ENCODE data around the gene TRPT1. TPM values are rescaled to one million over a fixed set of nuclear protein-coding genes. Genes with fewer than 3 reads are reported as not detected.
A peak's percentile ranks its signal among the peaks of the same experiment; 100 is the strongest.
"Not testable (repeated sequence)": the region's sequence is repeated elsewhere in the genome, so short reads cannot be mapped to it uniquely, and the experiment has no call there.

TRPT1 gene
- total RNA-seq, 4 donors from 2014 or later: 82.5 to 90.2 (median 87.4) TPM

DNA sequence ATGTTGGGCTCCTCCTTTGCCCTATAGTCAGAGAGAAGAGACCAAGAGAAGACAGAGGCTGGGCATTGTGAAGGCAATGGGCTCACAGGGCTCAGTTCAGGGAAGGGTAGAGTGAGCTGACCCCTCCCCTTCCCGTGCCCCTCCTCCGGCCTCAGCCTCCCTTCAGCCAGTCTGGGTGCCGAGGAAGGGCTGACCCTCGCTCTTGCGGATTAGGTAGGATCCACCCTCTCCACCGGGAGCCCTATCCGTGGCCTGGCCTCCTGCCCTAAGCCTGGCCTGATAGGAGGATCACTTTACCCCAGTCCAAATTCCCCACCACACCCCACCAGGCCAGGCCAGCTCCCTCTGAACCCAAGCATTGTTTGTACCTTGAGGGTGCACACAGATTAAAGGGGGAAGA lies 22.6 kb upstream of the TRPT1 start:
- DNase-seq: no peak
- no peak for TF ChIP-seq POLR2A (IDR thresholded peaks at IDR 0.05)
- TF ChIP-seq, protein P1, sequence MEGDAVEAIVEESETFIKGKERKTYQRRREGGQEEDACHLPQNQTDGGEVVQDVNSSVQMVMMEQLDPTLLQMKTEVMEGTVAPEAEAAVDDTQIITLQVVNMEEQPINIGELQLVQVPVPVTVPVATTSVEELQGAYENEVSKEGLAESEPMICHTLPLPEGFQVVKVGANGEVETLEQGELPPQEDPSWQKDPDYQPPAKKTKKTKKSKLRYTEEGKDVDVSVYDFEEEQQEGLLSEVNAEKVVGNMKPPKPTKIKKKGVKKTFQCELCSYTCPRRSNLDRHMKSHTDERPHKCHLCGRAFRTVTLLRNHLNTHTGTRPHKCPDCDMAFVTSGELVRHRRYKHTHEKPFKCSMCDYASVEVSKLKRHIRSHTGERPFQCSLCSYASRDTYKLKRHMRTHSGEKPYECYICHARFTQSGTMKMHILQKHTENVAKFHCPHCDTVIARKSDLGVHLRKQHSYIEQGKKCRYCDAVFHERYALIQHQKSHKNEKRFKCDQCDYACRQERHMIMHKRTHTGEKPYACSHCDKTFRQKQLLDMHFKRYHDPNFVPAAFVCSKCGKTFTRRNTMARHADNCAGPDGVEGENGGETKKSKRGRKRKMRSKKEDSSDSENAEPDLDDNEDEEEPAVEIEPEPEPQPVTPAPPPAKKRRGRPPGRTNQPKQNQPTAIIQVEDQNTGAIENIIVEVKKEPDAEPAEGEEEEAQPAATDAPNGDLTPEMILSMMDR (IDR thresholded peaks at IDR 0.05): no peak
- H3K9me3 ChIP-seq: no peaks in the 10 kb centered on the region
- peaks cover 0 to 64% (median 23%) of the 10 kb centered on the region in 4 donors for H3K4me1 ChIP-seq
- no peaks in the 10 kb centered on the region for H3K27me3 ChIP-seq
- no peak overlapping the region for H3K4me3 ChIP-seq
- peak overlapping the region in 1 of 4 donors; percentile 96 for H3K27ac ChIP-seq
- peaks cover 0 to 7% (median 0%) of the 10 kb centered on the region in 3 donors for H3K36me3 ChIP-seq

DNA sequence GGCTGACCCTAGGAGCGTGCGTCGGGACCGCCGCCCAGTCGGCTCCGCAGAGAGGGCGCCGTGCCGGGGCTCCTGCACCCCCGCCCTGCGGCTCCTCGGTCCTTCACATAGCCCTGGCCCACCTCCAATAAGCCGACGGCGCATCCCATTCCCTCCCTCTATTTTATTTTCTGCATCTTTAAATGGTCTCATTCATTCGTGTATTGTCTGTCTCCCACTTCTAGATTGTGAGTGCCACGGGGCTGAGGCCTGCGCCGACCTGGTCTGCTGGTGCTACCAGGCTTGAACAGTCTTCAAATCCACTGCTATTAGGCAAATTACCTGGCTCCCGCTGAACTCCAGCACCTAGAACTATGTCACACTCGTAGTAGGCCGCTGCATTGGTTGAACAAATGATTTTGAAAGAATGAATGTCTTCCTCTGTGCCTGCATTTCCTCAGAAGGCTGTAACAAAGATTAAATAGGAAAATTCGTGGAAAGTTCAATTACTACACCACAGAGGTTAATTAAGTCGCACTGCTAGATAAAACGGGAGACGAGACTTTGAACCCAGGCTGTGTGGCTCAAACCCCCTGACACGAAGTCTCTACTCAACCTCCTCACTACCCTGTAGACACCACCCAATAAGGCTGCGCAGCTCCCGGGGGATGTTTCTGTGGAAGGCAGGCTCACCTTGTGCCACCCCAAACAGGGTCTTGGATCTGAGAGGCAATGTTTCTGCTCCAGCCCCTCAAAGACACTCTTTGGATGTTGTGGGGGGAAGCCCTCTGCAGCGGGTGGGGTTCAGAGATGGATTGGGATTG lies 21.9 kb upstream of the TRPT1 start:
- Histone ChIP-seq H3K27ac (peak overlapping the region; percentile 75 to 96 (median 90)), H3K4me3 (peak overlapping the region; percentile 48 to 82 (median 67)), H3K9me3 (no peaks in the 10 kb centered on the region), H3K36me3 (peaks cover 0 to 7% (median 0%) of the 10 kb centered on the region in 3 donors), H3K27me3 (no peaks in the 10 kb centered on the region), H3K4me1 (peaks cover 0 to 64% (median 20%) of the 10 kb centered on the region in 4 donors)
- TF ChIP-seq, protein P1 (IDR thresholded peaks at IDR 0.05): peak in 1 of 6 experiments; percentile 0
- no peak for TF ChIP-seq POLR2A (IDR thresholded peaks at IDR 0.05)
- no peak for DNase-seq

DNA sequence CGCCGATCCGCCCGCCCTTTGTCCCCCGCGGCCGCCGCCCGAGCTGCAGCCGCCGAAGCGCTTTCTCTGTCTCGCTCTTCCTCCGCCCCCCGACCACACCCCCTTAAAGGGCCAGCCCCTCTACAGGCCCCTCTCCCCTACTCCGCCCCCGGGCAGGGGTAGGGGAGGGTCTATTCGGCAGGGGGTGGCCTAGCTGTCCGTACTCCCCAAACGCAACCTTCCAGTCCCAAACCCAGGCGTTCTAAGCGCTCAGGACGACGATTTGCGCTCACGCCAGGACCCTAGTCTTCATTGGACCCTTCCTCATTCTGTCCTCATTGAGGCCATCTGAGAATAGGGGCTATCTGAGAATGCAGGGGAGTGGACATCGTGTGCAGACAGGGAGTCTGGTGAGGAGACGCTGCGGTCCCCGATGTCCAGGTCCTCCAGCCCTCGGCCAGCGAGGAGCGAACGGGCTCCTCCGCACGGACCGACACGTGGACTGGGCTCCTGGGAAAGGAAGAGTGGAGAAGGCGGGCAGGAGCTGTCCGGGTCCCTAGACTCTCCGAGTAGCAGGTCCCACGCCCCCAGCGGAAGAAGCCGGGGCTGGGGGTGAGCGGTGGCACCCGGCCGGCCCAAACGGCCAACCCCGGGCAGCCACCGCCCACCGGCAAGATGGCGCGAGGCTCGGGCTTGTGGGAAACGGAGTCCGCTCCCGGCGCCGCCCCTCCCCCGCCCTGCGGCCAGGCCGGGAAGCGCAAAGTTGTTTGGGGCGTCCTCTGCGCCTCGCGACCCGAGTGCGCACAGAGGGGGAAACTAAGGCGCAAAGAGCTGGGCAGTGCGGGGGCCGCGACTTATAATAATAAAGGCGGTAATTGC lies 21.1 kb upstream of the TRPT1 start, which contains the start of gene PPP1R14B:
PPP1R14B (minus strand) TSS at position 73 of the 858 bp plus-strand sequence. CDS start 270 bp downstream, outside the sequence.
- Histone ChIP-seq H3K27ac (peak within 1 kb of the TSS; percentile 87 to 96 (median 90)), H3K9me3 (no peaks in the 10 kb centered on the region), H3K36me3 (peaks cover 0 to 7% (median 0%) of the 10 kb centered on the region in 3 donors), H3K4me1 (peaks cover 0 to 69% (median 21%) of the 10 kb centered on the region in 4 donors), H3K27me3 (no peaks in the 10 kb centered on the region), H3K4me3 (peak within 1 kb of the TSS; percentile 48 to 82 (median 67))
- TF ChIP-seq, protein P1 (IDR thresholded peaks at IDR 0.05): peak in 5 of 6 experiments; percentile 7 to 34 (median 28)
- peak; percentile 22 to 48 for TF ChIP-seq POLR2A (IDR thresholded peaks at IDR 0.05)
- peak; percentile 85 to 95 (median 94) for DNase-seq

DNA sequence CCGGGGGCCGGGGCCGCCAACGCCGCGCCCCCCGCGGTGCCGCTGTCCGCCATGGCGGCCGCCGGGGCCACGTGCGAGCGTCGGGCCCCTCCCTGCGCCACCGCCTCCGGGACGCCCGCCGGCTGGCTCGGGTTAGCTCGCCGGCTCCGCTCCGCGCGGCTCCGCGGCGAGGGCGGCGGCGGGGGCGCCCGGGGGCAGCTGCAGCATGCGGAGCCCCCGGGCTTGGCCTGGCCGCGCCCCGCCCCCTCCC lies 20.6 kb upstream of the TRPT1 start:
- not testable (repeated sequence) for DNase-seq, H3K27me3 ChIP-seq, H3K36me3 ChIP-seq, H3K9me3 ChIP-seq
- H3K27ac ChIP-seq: peak overlapping the region; percentile 87 to 96 (median 90)
- H3K4me3 ChIP-seq: peak overlapping the region; percentile 48 to 82 (median 67)
- peaks cover 0 to 69% (median 20%) of the 10 kb centered on the region in 4 donors for H3K4me1 ChIP-seq

DNA sequence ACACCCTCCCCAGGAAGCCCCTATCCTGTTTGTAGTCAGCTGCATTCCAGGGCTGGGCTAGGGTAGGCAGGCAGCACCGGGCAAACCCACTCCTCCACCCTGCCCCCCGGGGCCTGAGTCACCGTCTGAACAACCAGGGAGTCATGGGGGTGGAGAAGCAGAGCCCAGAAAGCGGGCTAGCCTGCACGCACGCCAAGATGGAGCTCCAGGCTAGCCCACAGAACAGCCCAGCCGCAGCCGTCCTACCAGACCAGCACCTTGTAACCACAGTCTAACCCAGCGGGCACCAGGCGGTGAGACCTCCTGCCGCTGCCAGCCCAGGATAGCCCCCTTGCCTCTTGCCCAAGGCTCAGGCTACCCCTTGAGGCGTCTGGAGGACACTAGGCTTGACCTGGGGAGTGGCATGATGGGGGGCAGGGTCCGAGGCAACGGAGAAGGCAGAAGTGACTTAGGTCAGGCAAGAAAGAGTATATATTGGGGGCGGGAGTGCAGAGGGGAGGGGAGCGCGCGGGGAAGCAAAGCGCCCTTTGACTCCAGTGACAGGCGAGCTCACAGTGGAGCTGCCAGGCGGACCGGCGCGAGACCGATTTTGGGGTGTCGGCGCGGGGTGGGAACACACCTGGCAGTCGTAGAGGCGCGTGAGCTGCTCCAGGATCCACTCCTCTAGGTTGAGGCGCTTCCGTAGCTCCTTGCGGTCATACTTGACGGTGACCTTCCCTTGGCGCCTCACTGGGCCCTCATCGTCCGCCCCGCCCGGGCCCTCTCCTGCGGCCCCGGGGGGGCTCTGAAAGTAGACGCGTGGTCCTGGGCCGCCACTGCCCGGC lies 20.0 kb upstream of the TRPT1 start:
- Histone ChIP-seq H3K27ac (peak overlapping the region; percentile 87 to 96 (median 90)), H3K9me3 (no peaks in the 10 kb centered on the region), H3K36me3 (peaks cover 0 to 7% (median 0%) of the 10 kb centered on the region in 3 donors), H3K4me3 (peak overlapping the region; percentile 48 to 82 (median 67)), H3K27me3 (no peaks in the 10 kb centered on the region), H3K4me1 (peaks cover 0 to 68% (median 20%) of the 10 kb centered on the region in 4 donors)
- TF ChIP-seq POLR2A (IDR thresholded peaks at IDR 0.05): peak; percentile 62 to 71
- TF ChIP-seq, protein P1 (IDR thresholded peaks at IDR 0.05): no peak
- peak; percentile 59 to 84 (median 84) for DNase-seq
